ENCODE results near the gene PRKCH. TPM values are rescaled to one million over a fixed set of nuclear protein-coding genes. Genes with fewer than 3 reads are reported as not detected.

Gene PRKCH
- total and polyA plus RNA-seq, 2 of the 13 experiments (the other 11 are each of a cell fraction or from before 2014, with no cell fraction given) = 0.48 to 1.3 TPM

DNA sequence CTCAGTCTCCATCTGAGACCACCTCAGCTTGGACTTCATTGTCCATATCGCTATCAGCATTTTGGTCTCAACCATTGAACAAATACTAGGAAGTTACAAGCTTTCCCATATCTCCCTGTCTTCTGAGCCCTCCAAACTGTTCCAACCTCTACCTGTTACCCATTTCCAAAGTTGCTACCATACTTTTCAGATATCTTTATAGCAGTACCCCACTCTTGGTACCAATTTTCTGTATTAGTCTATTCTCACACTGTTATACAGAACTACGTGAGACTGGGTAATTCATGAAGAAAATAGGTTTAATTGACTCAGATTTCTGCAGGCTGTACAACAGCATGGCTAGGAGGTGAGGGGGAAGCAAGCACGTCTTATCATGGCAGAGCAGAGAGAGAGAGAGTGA, 53.8 kb downstream of the PRKCH start:
- H2AFZ ChIP-seq (ENCODE audit: low read length) = no peak overlapping the region
- peaks cover 17% of the 10 kb centered on the region for H3K9me3 ChIP-seq (ENCODE audit: low read length)
- H3K4me3 ChIP-seq (replicated peaks in 1 of 3; ENCODE audit: insufficient read depth in 1 of 3, low read depth in 2 of 3, low read length in 3 of 3) = no peak overlapping the region
- POLR2A ChIA-PET = no interaction called here
- 23% methylated on average over 3 of the region's 3 CpGs for WGBS (ENCODE audit: low lambda C conversion rate)
- no peak overlapping the region for H3K4me2 ChIP-seq (ENCODE audit: low read depth, low read length)
- intact Hi-C loops (cut with micrococcal nuclease; ENCODE audit: unreplicated experiment) (no loop called here), in situ Hi-C loops (cut with HindIII; ENCODE audit: extremely low pct_ligation_motif_present, low pct_unique_long_range_greater_than_20kb) (no loop called here)
- H3K9ac ChIP-seq (ENCODE audit: insufficient read depth, low read depth, low read length) = no peak overlapping the region
- FAIRE-seq (no peak), ATAC-seq (no peak), DNase-seq (ENCODE audit: low spot score) (no peak)
- H3K36me3 ChIP-seq (replicated peaks in 1 of 2; ENCODE audit: control insufficient read depth in 1 of 2, insufficient read depth in 2 of 2, low read length in 2 of 2) = no peaks in the 10 kb centered on the region
- H3K27ac ChIP-seq (ENCODE audit: extremely low read length, insufficient read depth, low read length) = no peak overlapping the region
- CTCF ChIA-PET (ENCODE audit: low intra/inter-chr PET ratio, low total read pairs) = no interaction called here
- no peaks in the 10 kb centered on the region for H3K79me2 ChIP-seq (ENCODE audit: insufficient read depth, low read length)
- TF ChIP-seq, protein P1, sequence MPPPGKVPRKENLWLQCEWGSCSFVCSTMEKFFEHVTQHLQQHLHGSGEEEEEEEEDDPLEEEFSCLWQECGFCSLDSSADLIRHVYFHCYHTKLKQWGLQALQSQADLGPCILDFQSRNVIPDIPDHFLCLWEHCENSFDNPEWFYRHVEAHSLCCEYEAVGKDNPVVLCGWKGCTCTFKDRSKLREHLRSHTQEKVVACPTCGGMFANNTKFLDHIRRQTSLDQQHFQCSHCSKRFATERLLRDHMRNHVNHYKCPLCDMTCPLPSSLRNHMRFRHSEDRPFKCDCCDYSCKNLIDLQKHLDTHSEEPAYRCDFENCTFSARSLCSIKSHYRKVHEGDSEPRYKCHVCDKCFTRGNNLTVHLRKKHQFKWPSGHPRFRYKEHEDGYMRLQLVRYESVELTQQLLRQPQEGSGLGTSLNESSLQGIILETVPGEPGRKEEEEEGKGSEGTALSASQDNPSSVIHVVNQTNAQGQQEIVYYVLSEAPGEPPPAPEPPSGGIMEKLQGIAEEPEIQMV (CRISPR knock-in tag; IDR thresholded peaks at IDR 0.05; ENCODE audit: low read depth) = no peak
- H3K27me3 ChIP-seq (ENCODE audit: control insufficient read depth in 1 of 2, insufficient read depth in 2 of 2, low read length in 2 of 2) = no peaks in the 10 kb centered on the region
- BruUV-seq (replicated peaks) = no TSS peak
- H4K20me1 ChIP-seq (ENCODE audit: insufficient read depth, low read length) = no peaks in the 10 kb centered on the region
- H3K4me1 ChIP-seq (ENCODE audit: insufficient read depth, low read length) = no peaks in the 10 kb centered on the region

DNA sequence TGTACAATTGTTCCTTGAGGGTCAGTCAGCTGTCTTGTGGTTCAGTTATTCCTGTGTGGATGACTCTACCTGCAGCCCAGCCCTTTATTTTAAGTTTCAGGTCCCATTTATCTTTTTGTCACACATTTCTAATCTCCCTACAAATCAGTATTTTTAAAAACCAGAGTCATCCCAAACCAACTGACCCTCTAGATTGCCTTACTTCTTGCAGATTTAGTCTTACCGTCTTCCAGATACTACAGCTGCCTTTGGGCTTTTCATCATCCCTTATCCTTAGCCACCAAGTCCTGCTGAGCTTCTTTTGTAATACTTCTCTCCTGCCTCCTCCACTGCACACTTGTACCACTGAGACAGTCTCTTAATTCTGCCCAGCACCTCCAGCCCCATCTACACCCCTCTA, 54.9 kb downstream of the PRKCH start:
- Histone ChIP-seq H3K27me3 (ENCODE audit: control insufficient read depth in 1 of 2, insufficient read depth in 2 of 2, low read length in 2 of 2) (no peaks in the 10 kb centered on the region), H3K4me1 (ENCODE audit: insufficient read depth, low read length) (no peaks in the 10 kb centered on the region), H3K27ac (ENCODE audit: extremely low read length, insufficient read depth, low read length) (no peak overlapping the region), H3K79me2 (ENCODE audit: insufficient read depth, low read length) (no peaks in the 10 kb centered on the region), H3K36me3 (replicated peaks in 1 of 2; ENCODE audit: control insufficient read depth in 1 of 2, insufficient read depth in 2 of 2, low read length in 2 of 2) (no peaks in the 10 kb centered on the region), H3K4me2 (ENCODE audit: low read depth, low read length) (no peak overlapping the region), H2AFZ (ENCODE audit: low read length) (no peak overlapping the region), H4K20me1 (ENCODE audit: insufficient read depth, low read length) (no peaks in the 10 kb centered on the region), H3K4me3 (replicated peaks in 1 of 3; ENCODE audit: insufficient read depth in 1 of 3, low read depth in 2 of 3, low read length in 3 of 3) (no peak overlapping the region), H3K9me3 (ENCODE audit: low read length) (peaks cover 17% of the 10 kb centered on the region), H3K9ac (ENCODE audit: insufficient read depth, low read depth, low read length) (no peak overlapping the region)
- in situ Hi-C loops (cut with HindIII; ENCODE audit: extremely low pct_ligation_motif_present, low pct_unique_long_range_greater_than_20kb) = no loop called here
- BruUV-seq (replicated peaks) = no TSS peak
- ATAC-seq = no peak
- no peak for DNase-seq (ENCODE audit: low spot score)
- TF ChIP-seq SATB2 (CRISPR knock-in tag; IDR thresholded peaks at IDR 0.05) (no peak), ZNF446 (CRISPR knock-in tag; IDR thresholded peaks at IDR 0.05) (no peak), RFX5 (IDR thresholded peaks at IDR 0.05; ENCODE audit: low read depth, low read length) (no peak), KLF11 (CRISPR knock-in tag; IDR thresholded peaks at IDR 0.05) (no peak), NCOA1 (CRISPR knock-in tag; IDR thresholded peaks at IDR 0.05) (no peak), PHF8 (CRISPR knock-in tag; IDR thresholded peaks at IDR 0.05) (no peak), ZNF607 (CRISPR knock-in tag; IDR thresholded peaks at IDR 0.05; ENCODE audit: borderline replicate concordance) (no peak), ZBTB42 (CRISPR knock-in tag; IDR thresholded peaks at IDR 0.05) (no peak), ZNF12 (CRISPR knock-in tag; IDR thresholded peaks at IDR 0.05) (no peak), ZNF766 (CRISPR knock-in tag; IDR thresholded peaks at IDR 0.05; ENCODE audit: borderline replicate concordance) (no peak), NR2F1 (CRISPR knock-in tag; IDR thresholded peaks at IDR 0.05) (no peak)
- TF ChIP-seq, protein P2, sequence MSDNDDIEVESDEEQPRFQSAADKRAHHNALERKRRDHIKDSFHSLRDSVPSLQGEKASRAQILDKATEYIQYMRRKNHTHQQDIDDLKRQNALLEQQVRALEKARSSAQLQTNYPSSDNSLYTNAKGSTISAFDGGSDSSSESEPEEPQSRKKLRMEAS (IDR thresholded peaks at IDR 0.05) = no peak
- no peak for FAIRE-seq
- intact Hi-C loops (cut with micrococcal nuclease; ENCODE audit: unreplicated experiment) = no loop called here
- POLR2A ChIA-PET = no interaction called here
- 0% methylated on average over 1 of the region's 1 CpG for WGBS (ENCODE audit: low lambda C conversion rate)
- CTCF ChIA-PET (ENCODE audit: low intra/inter-chr PET ratio, low total read pairs) = no interaction called here
